Stimulated activated effector memory CD8-positive, alpha-beta T cell treated with anti-CD3 and anti-CD28 coated beads, Interleukin-12 subunit alpha, Interleukin-12 subunit beta, amount 100 ng/mL, for 72 hours (primary cell): ENCODE results near the gene TMEM116.
A peak's percentile ranks its signal among the peaks of the same experiment; 100 is the strongest.
"Not testable (repeated sequence)": the region's sequence is repeated elsewhere in the genome, so short reads cannot be mapped to it uniquely, and the experiment has no call there.

Source experiments
- ATAC-seq: fragments of 150-1000 bp; cut with Tn5 transposase; 2 replicates; pipeline ENCODE4 v1.10.0; 2021
- DNase-seq, 2 donors: peaks; one replicate each; pipeline ENCODE4 v3.0.0; 2021 to 2022; ENCODE audit warnings: low spot score in 2 of 2
- H3K27ac Mint-ChIP-seq: one replicate; pipeline ENCODE4 v1.8.0; 2022; ENCODE audit warnings: mild to moderate bottlenecking, mixed read lengths
- H3K36me3 Mint-ChIP-seq: one replicate; pipeline ENCODE4 v1.8.0; 2022; ENCODE audit warnings: mild to moderate bottlenecking, mixed read lengths
- H3K4me1 Mint-ChIP-seq: one replicate; pipeline ENCODE4 v1.8.0; 2022; ENCODE audit warnings: mixed read lengths
- H3K4me3 Mint-ChIP-seq: one replicate; pipeline ENCODE4 v1.8.0; 2022; ENCODE audit warnings: mild to moderate bottlenecking, mixed read lengths
- H3K9me3 Mint-ChIP-seq: one replicate; pipeline ENCODE4 v1.8.0; 2022; ENCODE audit warnings: mixed read lengths

The TMEM116 gene

GRCh38 chr12:111995782-111996480 is 17.0 kb downstream of the TMEM116 start:
- ATAC-seq (no peak), DNase-seq (no peak)
- peaks cover 77% of the 10 kb centered on the region for H3K4me1 Mint-ChIP-seq
- H3K4me3 Mint-ChIP-seq: peak overlapping the region; percentile 77
- no peaks in the 10 kb centered on the region for H3K36me3 Mint-ChIP-seq
- H3K27ac Mint-ChIP-seq: no peak overlapping the region
- no peaks in the 10 kb centered on the region for H3K9me3 Mint-ChIP-seq

DNA sequence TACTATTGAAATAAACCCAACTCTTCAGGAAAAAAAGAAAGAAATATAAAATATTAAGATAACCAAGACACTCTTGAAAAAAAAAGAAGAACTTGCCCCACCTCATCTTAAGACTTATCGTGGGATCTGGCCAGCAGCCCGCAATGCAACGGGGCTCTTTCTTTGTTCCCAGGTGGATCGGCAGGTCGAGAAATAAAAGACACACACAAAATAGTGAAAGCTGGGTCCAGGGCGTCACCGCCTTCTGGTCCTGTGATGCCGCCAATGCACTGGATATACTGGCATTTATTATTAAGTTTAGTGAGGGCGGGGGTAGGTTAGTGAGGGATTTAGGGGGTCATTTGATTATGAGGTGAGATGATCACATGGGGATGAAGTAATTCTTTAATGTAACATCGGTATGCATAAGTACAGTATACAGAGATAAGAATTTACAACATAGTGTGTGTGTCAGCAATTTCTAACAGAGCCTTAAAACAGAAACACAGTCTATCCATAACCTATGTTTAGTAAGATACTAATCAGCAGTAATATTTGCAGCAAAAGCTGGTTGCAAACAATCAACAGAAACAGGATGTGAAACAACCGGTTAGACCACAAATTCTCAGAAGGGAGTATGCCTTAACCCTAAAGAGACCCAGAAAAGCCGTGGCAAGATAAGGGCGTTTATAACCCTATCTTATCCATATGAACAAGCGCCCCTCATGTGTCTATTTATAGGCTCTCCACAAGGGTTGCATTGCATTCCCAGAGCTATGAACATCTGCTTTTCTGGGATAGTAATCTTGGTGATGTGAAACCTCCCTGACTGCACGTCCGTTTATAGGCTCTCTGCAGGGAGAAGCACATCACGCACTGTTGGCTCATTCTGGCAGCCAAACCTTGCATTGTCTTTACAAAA is 18.5 kb downstream of the TMEM116 start:
- ATAC-seq, H3K9me3 Mint-ChIP-seq, H3K36me3 Mint-ChIP-seq, DNase-seq: not testable (repeated sequence)
- Mint-ChIP-seq H3K4me3 (peak overlapping the region; percentile 77), H3K27ac (peak overlapping the region; percentile 76), H3K4me1 (peaks cover 70% of the 10 kb centered on the region)

- Mint-ChIP-seq H3K4me3 (peak overlapping the region; percentile 77), H3K27ac (peak overlapping the region; percentile 76), H3K36me3 (no peaks in the 10 kb centered on the region), H3K9me3 (no peaks in the 10 kb centered on the region), H3K4me1 (peaks cover 66% of the 10 kb centered on the region)
- DNase-seq (no peak), ATAC-seq (peak; percentile 68)
Measured at GRCh38 chr12:111993292-111994150, 19.4 kb downstream of the TMEM116 start.

- peak; percentile 67 for ATAC-seq
Measured at GRCh38 chr12:111992464-111992863, 20.5 kb downstream of the TMEM116 start.

GRCh38 chr12:111991946-111992345 is 21.0 kb downstream of the TMEM116 start:
- DNase-seq: no peak
- peak overlapping the region; percentile 49 for H3K4me3 Mint-ChIP-seq
- ATAC-seq: peak; percentile 63

More at GRCh38 chr12:111992464-111992863, 20.5 kb downstream of the TMEM116 start:
- Mint-ChIP-seq H3K36me3 (no peaks in the 10 kb centered on the region), H3K9me3 (no peaks in the 10 kb centered on the region), H3K4me1 (peaks cover 60% of the 10 kb centered on the region), H3K4me3 (peak overlapping the region; percentile 49), H3K27ac (no peak overlapping the region)
- no peak for DNase-seq

GRCh38 chr12:111991535-111991934 is 21.4 kb downstream of the TMEM116 start:
- Mint-ChIP-seq H3K9me3 (no peaks in the 10 kb centered on the region), H3K27ac (no peak overlapping the region), H3K4me1 (peaks cover 53% of the 10 kb centered on the region), H3K36me3 (no peaks in the 10 kb centered on the region), H3K4me3 (peak overlapping the region; percentile 49)
- peak; percentile 47 for ATAC-seq
- DNase-seq: no peak

More at GRCh38 chr12:111991946-111992345, 21.0 kb downstream of the TMEM116 start:
- Mint-ChIP-seq H3K9me3 (no peaks in the 10 kb centered on the region), H3K36me3 (no peaks in the 10 kb centered on the region), H3K27ac (no peak overlapping the region), H3K4me1 (peaks cover 57% of the 10 kb centered on the region)

DNA sequence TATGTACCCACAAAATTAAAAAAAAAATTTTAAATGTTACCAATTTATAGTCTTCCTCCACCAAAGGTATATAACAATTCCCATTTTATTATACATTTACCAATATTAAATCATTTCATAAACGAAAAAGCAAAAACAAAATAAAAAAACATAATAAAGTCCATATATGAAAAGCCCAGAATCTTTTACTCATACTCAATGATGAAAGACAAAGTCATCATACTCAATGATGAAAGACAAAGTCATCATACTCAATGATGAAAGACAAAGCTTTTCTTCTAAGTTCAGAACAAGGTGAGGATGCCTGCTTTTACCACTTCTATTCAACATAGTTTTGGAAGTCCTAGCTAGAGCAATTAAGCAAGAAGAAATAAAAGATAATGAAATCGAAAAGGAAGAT is 28.1 kb downstream of the TMEM116 start:
- no peak overlapping the region for H3K27ac Mint-ChIP-seq
- H3K4me3 Mint-ChIP-seq: no peak overlapping the region
- H3K9me3 Mint-ChIP-seq: no peaks in the 10 kb centered on the region
- peaks cover 7% of the 10 kb centered on the region for H3K4me1 Mint-ChIP-seq
- no peak for ATAC-seq
- no peak for DNase-seq
- no peaks in the 10 kb centered on the region for H3K36me3 Mint-ChIP-seq

DNA sequence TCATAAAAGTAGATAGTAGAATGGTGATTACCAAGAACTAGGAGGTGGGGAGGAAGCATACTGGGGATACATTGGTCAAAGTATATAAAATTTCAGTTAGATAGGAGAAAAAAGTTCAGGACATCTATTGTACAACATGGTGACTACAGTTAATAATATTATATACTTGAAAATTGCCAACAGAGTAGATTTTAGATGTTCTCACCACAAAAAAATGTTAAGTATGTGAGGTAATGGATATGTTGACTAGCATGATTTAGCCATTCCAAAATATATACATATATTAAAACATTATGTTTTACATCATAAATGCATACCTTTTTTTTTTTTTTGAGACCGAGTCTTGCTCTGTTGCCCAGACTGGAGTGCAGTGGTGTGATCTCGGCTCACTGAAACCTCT is 31.0 kb downstream of the TMEM116 start:
- Mint-ChIP-seq H3K9me3 (no peaks in the 10 kb centered on the region), H3K4me1 (peaks cover 2% of the 10 kb centered on the region), H3K27ac (no peak overlapping the region), H3K4me3 (no peak overlapping the region), H3K36me3 (no peaks in the 10 kb centered on the region)
- no peak for ATAC-seq
- DNase-seq: no peak

GRCh38 chr12:111980598-111980997 is 32.4 kb downstream of the TMEM116 start:
- H3K36me3 Mint-ChIP-seq: no peaks in the 10 kb centered on the region
- no peak for DNase-seq
- H3K4me3 Mint-ChIP-seq: no peak overlapping the region
- ATAC-seq: no peak
- no peak overlapping the region for H3K27ac Mint-ChIP-seq
- no peaks in the 10 kb centered on the region for H3K9me3 Mint-ChIP-seq
- peaks cover 8% of the 10 kb centered on the region for H3K4me1 Mint-ChIP-seq

DNA sequence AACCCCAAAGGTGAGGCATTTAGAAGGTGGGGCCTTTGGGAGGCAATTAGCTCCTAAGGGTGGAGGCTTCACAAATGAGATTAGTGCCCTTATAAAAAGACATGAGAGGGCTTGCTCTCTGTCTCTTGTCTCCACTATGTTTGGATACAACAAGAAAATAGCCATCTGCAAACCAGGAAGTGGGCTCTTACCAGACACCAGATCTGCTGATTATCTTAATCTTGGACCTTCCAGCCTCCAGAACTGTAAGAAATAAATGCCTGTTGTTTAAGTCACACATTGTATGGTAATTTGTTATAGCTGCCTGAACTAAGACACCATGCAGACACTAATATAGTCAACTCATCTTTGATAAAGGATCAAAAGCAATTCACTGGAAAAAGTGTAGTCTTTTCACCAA is 34.4 kb downstream of the TMEM116 start:
- H3K36me3 Mint-ChIP-seq: no peaks in the 10 kb centered on the region

GRCh38 chr12:111976860-111977259 is 36.1 kb downstream of the TMEM116 start:
- peak overlapping the region; percentile 54 for H3K27ac Mint-ChIP-seq
- H3K4me1 Mint-ChIP-seq: peaks cover 14% of the 10 kb centered on the region

More for the DNA sequence above, 34.4 kb downstream of the TMEM116 start:
- Mint-ChIP-seq H3K4me1 (peaks cover 14% of the 10 kb centered on the region), H3K4me3 (no peak overlapping the region), H3K27ac (no peak overlapping the region), H3K9me3 (no peaks in the 10 kb centered on the region)
- no peak for ATAC-seq
- DNase-seq: no peak

DNA sequence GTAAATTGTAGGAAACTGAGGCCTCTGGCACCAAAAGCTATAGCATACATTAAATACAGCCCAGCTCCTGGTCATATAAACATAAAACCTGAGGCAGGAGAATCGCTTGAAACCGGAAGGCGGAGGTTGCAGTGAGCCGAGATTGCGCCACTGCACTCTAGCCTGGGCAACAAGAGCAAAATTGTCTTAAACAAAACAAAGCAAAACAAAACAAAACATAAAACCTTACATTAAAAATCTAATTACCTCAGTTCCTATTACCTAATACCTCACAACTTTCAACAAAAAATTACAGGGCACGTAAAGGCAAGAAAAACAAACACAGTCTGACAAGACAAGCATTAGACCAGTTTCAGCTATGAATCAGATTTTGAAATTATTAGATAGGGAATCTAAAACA is 36.7 kb downstream of the TMEM116 start:
- peak overlapping the region; percentile 54 for H3K27ac Mint-ChIP-seq
- peaks cover 14% of the 10 kb centered on the region for H3K4me1 Mint-ChIP-seq
- H3K36me3 Mint-ChIP-seq: no peaks in the 10 kb centered on the region
- no peaks in the 10 kb centered on the region for H3K9me3 Mint-ChIP-seq
- DNase-seq (no peak), ATAC-seq (no peak)
- H3K4me3 Mint-ChIP-seq: no peak overlapping the region

More at GRCh38 chr12:111976860-111977259, 36.1 kb downstream of the TMEM116 start:
- H3K9me3 Mint-ChIP-seq: no peaks in the 10 kb centered on the region
- no peak overlapping the region for H3K4me3 Mint-ChIP-seq
- H3K36me3 Mint-ChIP-seq: no peaks in the 10 kb centered on the region
- DNase-seq (no peak), ATAC-seq (no peak)

DNA sequence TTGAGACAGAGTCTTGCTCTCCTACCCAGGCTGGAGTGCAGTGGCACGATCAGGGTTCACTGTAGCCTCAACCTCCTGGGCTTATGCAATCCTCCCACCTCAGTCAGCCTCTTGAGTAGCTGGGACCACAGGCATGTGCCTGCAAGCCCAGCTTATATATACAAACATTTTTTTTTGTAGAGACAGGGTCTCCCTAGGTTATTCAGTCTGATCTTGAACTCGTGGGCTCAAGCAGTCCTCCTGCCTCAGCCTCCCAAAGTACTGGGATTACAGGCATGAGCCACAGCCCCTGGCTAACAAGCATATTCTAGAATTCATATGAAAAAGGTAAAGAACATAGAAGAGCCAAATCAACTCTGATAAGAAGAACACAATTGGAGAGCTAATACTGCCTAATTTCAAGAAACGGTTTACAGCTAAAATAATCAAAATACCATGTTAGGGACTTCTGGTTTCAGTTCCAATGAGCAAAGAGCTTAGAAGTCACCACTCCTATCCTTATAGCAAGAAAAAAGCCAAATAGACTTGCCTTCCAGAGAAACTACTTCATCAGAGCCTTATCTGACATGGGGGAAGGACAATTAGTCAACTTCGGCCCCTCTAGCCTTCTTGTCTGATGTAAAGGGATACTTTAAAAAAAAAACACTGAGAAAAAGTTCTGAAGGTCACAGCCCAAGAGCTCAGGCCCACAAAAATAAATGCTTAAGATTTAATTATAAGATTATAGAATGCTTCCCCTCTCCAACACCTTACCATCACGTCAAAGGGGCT is 37.6 kb downstream of the TMEM116 start:
- H3K27ac Mint-ChIP-seq: no peak overlapping the region
- H3K36me3 Mint-ChIP-seq: no peaks in the 10 kb centered on the region
- no peak for DNase-seq

DNA sequence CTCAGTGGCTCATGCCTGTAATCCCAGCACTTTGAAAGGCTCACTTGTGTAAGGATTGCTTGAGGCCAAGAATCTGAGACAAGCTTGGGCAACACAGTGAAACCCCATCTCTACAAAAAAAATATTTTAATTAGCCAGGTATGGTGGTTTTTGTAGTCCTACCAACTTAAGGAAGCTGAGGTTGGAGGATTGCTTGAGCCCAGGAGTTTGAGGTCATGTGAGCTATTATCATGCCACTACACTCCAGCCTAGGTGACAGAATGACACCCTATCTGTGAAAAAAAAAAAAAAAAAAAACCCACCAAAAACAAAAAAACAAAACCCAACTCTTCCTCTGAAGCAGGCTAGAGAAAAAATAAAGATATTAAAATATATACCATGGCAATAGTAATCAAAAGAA is 41.2 kb downstream of the TMEM116 start:
- H3K4me1 Mint-ChIP-seq: peaks cover 23% of the 10 kb centered on the region
- H3K9me3 Mint-ChIP-seq: peaks cover 3% of the 10 kb centered on the region
- ATAC-seq (no peak), DNase-seq (no peak)
- H3K27ac Mint-ChIP-seq: no peak overlapping the region
- no peaks in the 10 kb centered on the region for H3K36me3 Mint-ChIP-seq
- H3K4me3 Mint-ChIP-seq: no peak overlapping the region

More for the DNA sequence above, 37.6 kb downstream of the TMEM116 start:
- no peak overlapping the region for H3K4me3 Mint-ChIP-seq
- ATAC-seq: no peak
- peaks cover 14% of the 10 kb centered on the region for H3K4me1 Mint-ChIP-seq
- peaks cover 3% of the 10 kb centered on the region for H3K9me3 Mint-ChIP-seq
